ENCODE measurements around the gene FGD2. TPM values are rescaled to one million over a fixed set of nuclear protein-coding genes. Genes with fewer than 3 reads are reported as not detected.

The FGD2 gene
- total and polyA plus RNA-seq, 5 donors from 2014 or later: 0.21 to 1.9 (median 0.60) TPM; not detected in 1

DNA sequence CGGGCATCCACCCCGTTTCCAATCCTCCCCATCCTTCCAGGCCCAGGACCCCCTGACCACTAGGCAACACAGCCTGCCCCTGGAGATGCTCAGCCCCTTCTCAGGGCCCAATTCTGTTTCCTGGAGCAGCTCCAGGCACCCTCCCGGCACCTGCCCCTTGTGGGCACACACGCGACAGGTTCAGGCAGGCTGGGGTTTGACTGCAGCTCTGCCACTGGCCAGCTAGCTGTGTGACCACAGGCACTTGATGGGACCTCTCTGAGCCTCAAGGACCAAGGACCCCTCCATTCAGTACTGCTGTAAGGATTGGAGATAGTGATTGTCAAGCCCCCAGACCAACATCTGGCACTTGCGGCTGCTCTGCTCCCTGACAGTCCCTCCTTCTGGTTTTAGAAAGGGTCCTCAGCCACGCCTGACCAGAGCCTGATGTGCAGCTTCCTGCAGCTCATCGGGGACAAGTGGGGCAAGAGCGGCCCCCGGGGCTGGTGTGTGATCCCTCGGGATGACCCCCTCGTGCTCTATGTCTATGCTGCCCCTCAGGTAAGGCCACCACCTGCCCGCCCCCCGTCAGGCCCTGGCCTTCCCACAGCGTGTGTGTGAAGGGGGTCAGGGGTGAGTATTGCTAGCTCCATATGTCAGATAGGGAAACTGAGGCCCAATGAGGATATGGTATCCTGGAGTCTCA is 21.7 kb downstream of the FGD2 start:
- no peak for ATAC-seq (ENCODE audit: low read depth in 2 of 2)
- no peaks in the 10 kb centered on the region for H3K36me3 ChIP-seq (ENCODE audit: control insufficient read depth, insufficient read depth, low read length)
- H3K4me3 Mint-ChIP-seq: no peak overlapping the region
- H3K27ac ChIP-seq (ENCODE audit: insufficient read depth, low read length, poor library complexity, severe bottlenecking): no peak overlapping the region
- H3K4me1 Mint-ChIP-seq: peaks cover 0 to 49% (median 31%) of the 10 kb centered on the region in 4 donors
- H3K9me3 Mint-ChIP-seq: peaks cover 0 to 3% (median 0%) of the 10 kb centered on the region in 7 donors
- no peaks in the 10 kb centered on the region for H3K27me3 ChIP-seq (ENCODE audit: control insufficient read depth, insufficient read depth, low read length)
- peak overlapping the region in 1 of 3 donors; percentile 67 for H3K27ac Mint-ChIP-seq
- peaks cover 15% of the 10 kb centered on the region for H3K4me1 ChIP-seq (ENCODE audit: control insufficient read depth, insufficient read depth, low read length, poor library complexity, severe bottlenecking)
- no peak for DNase-seq
- no peak overlapping the region for H3K4me3 ChIP-seq (ENCODE audit: low read depth, low read length)
- H3K27me3 Mint-ChIP-seq: no peaks in the 10 kb centered on the region
- no peaks in the 10 kb centered on the region for H3K9me3 ChIP-seq (ENCODE audit: control insufficient read depth in 2 of 2, low read length in 2 of 2)
- H3K36me3 Mint-ChIP-seq: no peaks in the 10 kb centered on the region

GRCh38 chr6:37027811-37028469 is 22.5 kb downstream of the FGD2 start:
- H3K27ac ChIP-seq (ENCODE audit: insufficient read depth, low read length, poor library complexity, severe bottlenecking): no peak overlapping the region

GRCh38 chr6:37029249-37029971 is 24.0 kb downstream of the FGD2 start:
- Mint-ChIP-seq H3K27me3 (no peaks in the 10 kb centered on the region), H3K27ac (peak overlapping the region in 1 of 3 donors; percentile 85), H3K36me3 (peaks cover 4% of the 10 kb centered on the region), H3K9me3 (peaks cover 0 to 3% (median 0%) of the 10 kb centered on the region in 7 donors), H3K4me3 (no peak overlapping the region), H3K4me1 (peaks cover 0 to 47% (median 21%) of the 10 kb centered on the region in 4 donors)
- peak; percentile 13 to 59 (median 21) for DNase-seq
- no peak overlapping the region for H3K27ac ChIP-seq (ENCODE audit: insufficient read depth, low read length, poor library complexity, severe bottlenecking)
- peak; percentile 53 to 62 for ATAC-seq (ENCODE audit: low read depth in 2 of 2)
- no peaks in the 10 kb centered on the region for H3K27me3 ChIP-seq (ENCODE audit: control insufficient read depth, insufficient read depth, low read length)
- H3K36me3 ChIP-seq (ENCODE audit: control insufficient read depth, insufficient read depth, low read length): no peaks in the 10 kb centered on the region
- H3K4me3 ChIP-seq (ENCODE audit: low read depth, low read length): no peak overlapping the region
- H3K4me1 ChIP-seq (ENCODE audit: control insufficient read depth, insufficient read depth, low read length, poor library complexity, severe bottlenecking): peaks cover 9% of the 10 kb centered on the region
- no peaks in the 10 kb centered on the region for H3K9me3 ChIP-seq (ENCODE audit: control insufficient read depth in 2 of 2, low read length in 2 of 2)

More at GRCh38 chr6:37027811-37028469, 22.5 kb downstream of the FGD2 start:
- Mint-ChIP-seq H3K4me1 (peaks cover 0 to 49% (median 26%) of the 10 kb centered on the region in 4 donors), H3K27ac (peak overlapping the region in 1 of 3 donors; percentile 56), H3K27me3 (no peaks in the 10 kb centered on the region), H3K4me3 (no peak overlapping the region), H3K9me3 (peaks cover 0 to 3% (median 0%) of the 10 kb centered on the region in 7 donors), H3K36me3 (no peaks in the 10 kb centered on the region)
- no peaks in the 10 kb centered on the region for H3K36me3 ChIP-seq (ENCODE audit: control insufficient read depth, insufficient read depth, low read length)
- DNase-seq: no peak
- no peaks in the 10 kb centered on the region for H3K9me3 ChIP-seq (ENCODE audit: control insufficient read depth in 2 of 2, low read length in 2 of 2)
- no peak for ATAC-seq (ENCODE audit: low read depth in 2 of 2)
- no peaks in the 10 kb centered on the region for H3K27me3 ChIP-seq (ENCODE audit: control insufficient read depth, insufficient read depth, low read length)
- no peak overlapping the region for H3K4me3 ChIP-seq (ENCODE audit: low read depth, low read length)
- H3K4me1 ChIP-seq (ENCODE audit: control insufficient read depth, insufficient read depth, low read length, poor library complexity, severe bottlenecking): peaks cover 9% of the 10 kb centered on the region

- no peaks in the 10 kb centered on the region for H3K9me3 ChIP-seq (ENCODE audit: control insufficient read depth in 2 of 2, low read length in 2 of 2)
- H3K4me1 ChIP-seq (ENCODE audit: control insufficient read depth, insufficient read depth, low read length, poor library complexity, severe bottlenecking): peaks cover 9% of the 10 kb centered on the region
- H3K27me3 Mint-ChIP-seq: no peaks in the 10 kb centered on the region
- H3K9me3 Mint-ChIP-seq: peaks cover 0 to 3% (median 0%) of the 10 kb centered on the region in 7 donors
- DNase-seq (no peak), ATAC-seq (ENCODE audit: low read depth in 2 of 2) (no peak)
- no peak overlapping the region for H3K4me3 Mint-ChIP-seq
- H3K4me3 ChIP-seq (ENCODE audit: low read depth, low read length): no peak overlapping the region
- peaks cover 0 to 40% (median 18%) of the 10 kb centered on the region in 4 donors for H3K4me1 Mint-ChIP-seq
- H3K27ac ChIP-seq (ENCODE audit: insufficient read depth, low read length, poor library complexity, severe bottlenecking): no peak overlapping the region
- H3K27me3 ChIP-seq (ENCODE audit: control insufficient read depth, insufficient read depth, low read length): no peaks in the 10 kb centered on the region
- peak overlapping the region in 1 of 3 donors; percentile 85 for H3K27ac Mint-ChIP-seq
- H3K36me3 Mint-ChIP-seq: peaks cover 4% of the 10 kb centered on the region
- no peaks in the 10 kb centered on the region for H3K36me3 ChIP-seq (ENCODE audit: control insufficient read depth, insufficient read depth, low read length)
Observed at GRCh38 chr6:37030599-37030998, 25.1 kb downstream of the FGD2 start.

DNA sequence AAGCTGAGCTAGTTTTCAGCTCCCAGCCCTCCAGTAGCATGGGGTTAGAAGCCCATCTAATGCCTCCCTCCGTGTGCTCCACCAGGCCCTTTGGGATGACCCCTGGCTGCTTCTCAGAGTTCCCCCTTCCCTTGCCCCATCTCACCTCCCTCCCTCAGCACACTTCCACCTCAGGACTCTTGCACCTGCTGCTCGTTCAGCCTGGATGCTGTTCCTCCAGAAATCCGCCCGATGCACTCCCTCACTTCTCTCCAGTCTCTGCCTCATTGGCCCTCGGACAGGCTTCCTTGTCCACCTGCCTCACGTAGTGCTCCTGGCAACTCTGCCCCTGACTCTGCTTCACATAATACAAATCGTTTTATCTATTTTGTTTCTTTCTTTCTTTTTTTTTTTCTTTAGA is 26.8 kb downstream of the FGD2 start:
- Mint-ChIP-seq H3K27ac (peak overlapping the region in 2 of 3 donors; percentile 36 to 42), H3K36me3 (peaks cover 4% of the 10 kb centered on the region), H3K27me3 (no peaks in the 10 kb centered on the region), H3K9me3 (peaks cover 0 to 3% (median 0%) of the 10 kb centered on the region in 7 donors), H3K4me3 (no peak overlapping the region), H3K4me1 (peaks cover 0 to 40% (median 16%) of the 10 kb centered on the region in 4 donors)
- DNase-seq (no peak), ATAC-seq (ENCODE audit: low read depth in 2 of 2) (no peak)
- H3K4me3 ChIP-seq (ENCODE audit: low read depth, low read length): no peak overlapping the region
- H3K27ac ChIP-seq (ENCODE audit: insufficient read depth, low read length, poor library complexity, severe bottlenecking): no peak overlapping the region
- peaks cover 9% of the 10 kb centered on the region for H3K4me1 ChIP-seq (ENCODE audit: control insufficient read depth, insufficient read depth, low read length, poor library complexity, severe bottlenecking)
- no peaks in the 10 kb centered on the region for H3K9me3 ChIP-seq (ENCODE audit: control insufficient read depth in 2 of 2, low read length in 2 of 2)
- H3K27me3 ChIP-seq (ENCODE audit: control insufficient read depth, insufficient read depth, low read length): no peaks in the 10 kb centered on the region
- H3K36me3 ChIP-seq (ENCODE audit: control insufficient read depth, insufficient read depth, low read length): no peaks in the 10 kb centered on the region

DNA sequence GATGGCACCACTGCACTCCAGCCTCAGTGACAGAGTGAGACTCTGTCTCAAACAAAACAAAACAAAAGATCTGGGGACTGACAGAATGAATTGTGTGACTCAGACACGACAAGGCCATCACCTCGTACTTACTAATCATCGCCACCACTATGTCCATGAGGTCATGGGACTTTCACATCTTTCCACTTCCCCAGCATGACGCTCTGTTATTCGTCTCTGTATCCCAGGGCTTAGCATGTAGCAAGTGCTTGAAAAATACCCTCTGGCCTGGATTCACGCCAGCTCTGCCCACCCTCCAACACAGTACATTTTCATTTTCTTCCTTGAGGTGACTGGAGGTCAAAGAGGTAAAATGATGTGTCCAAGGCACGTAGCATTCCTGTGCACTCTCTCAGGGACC is 27.8 kb downstream of the FGD2 start:
- no peaks in the 10 kb centered on the region for H3K27me3 ChIP-seq (ENCODE audit: control insufficient read depth, insufficient read depth, low read length)
- no peak overlapping the region for H3K4me3 ChIP-seq (ENCODE audit: low read depth, low read length)
- H3K4me3 Mint-ChIP-seq: no peak overlapping the region
- H3K36me3 Mint-ChIP-seq: peaks cover 4% of the 10 kb centered on the region
- H3K27me3 Mint-ChIP-seq: no peaks in the 10 kb centered on the region
- H3K9me3 ChIP-seq (ENCODE audit: control insufficient read depth in 2 of 2, low read length in 2 of 2): no peaks in the 10 kb centered on the region
- H3K27ac Mint-ChIP-seq: peak overlapping the region in 2 of 3 donors; percentile 32 to 89
- H3K9me3 Mint-ChIP-seq: peaks cover 0 to 3% (median 0%) of the 10 kb centered on the region in 7 donors
- ATAC-seq (ENCODE audit: low read depth in 2 of 2): peak; percentile 50 to 65
- H3K4me1 ChIP-seq (ENCODE audit: control insufficient read depth, insufficient read depth, low read length, poor library complexity, severe bottlenecking): peaks cover 9% of the 10 kb centered on the region
- peaks cover 2 to 40% (median 16%) of the 10 kb centered on the region in 4 donors for H3K4me1 Mint-ChIP-seq
- DNase-seq: peak in 1 of 3 donors; percentile 52
- no peak overlapping the region for H3K27ac ChIP-seq (ENCODE audit: insufficient read depth, low read length, poor library complexity, severe bottlenecking)
- H3K36me3 ChIP-seq (ENCODE audit: control insufficient read depth, insufficient read depth, low read length): no peaks in the 10 kb centered on the region

DNA sequence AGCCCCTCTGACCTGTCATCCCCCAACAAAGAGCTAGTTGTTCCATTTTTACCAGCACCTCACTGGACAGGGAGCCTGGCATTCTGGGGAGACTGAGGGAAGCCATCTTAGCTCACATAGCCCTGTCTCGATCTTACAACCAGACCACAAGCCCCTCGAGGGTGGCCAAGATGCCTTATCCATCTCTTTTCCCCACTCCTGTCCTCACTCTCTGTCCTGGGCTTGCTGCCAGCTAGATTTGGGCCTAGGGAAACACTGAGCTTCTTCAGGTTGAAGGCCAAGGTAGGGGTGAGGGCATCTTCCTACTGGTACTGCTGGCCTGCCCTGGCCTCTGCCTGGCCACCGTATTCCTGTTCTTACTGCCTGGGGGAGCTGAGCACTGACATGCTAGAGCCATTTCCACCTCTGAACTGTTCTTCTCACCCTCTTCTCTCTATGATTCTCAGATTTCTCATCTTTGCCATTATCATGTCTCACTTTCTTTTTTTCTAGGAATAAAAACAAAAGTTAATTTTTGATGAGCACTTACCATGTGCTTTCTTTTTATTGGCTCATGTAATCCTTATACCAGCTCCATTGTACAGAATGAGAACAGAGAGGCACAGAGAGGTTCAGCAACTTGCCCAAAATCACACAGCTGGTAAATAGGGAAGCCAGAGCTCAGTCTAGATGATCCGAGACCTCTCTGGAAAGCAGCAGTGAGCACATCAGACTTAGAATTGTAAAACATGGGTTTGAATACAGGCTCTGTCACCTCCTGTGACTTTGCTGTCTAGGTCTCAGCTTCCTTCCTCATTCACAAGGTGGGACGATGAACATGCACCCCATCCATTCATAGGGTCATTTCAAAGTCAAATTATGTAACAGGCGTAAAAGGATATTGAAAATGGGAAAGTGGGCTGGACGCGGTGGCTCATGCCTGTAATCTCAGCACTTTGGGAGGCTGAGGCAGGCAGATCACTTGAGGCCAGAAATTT is 28.7 kb downstream of the FGD2 start:
- Mint-ChIP-seq H3K9me3 (peaks cover 0 to 3% (median 0%) of the 10 kb centered on the region in 7 donors), H3K4me1 (peaks cover 6 to 35% (median 17%) of the 10 kb centered on the region in 4 donors), H3K4me3 (no peak overlapping the region), H3K36me3 (peaks cover 4% of the 10 kb centered on the region), H3K27ac (peak overlapping the region; percentile 32 to 89 (median 77)), H3K27me3 (no peaks in the 10 kb centered on the region)
- no peak overlapping the region for H3K4me3 ChIP-seq (ENCODE audit: low read depth, low read length)
- H3K9me3 ChIP-seq (ENCODE audit: control insufficient read depth in 2 of 2, low read length in 2 of 2): no peaks in the 10 kb centered on the region
- no peaks in the 10 kb centered on the region for H3K27me3 ChIP-seq (ENCODE audit: control insufficient read depth, insufficient read depth, low read length)
- H3K4me1 ChIP-seq (ENCODE audit: control insufficient read depth, insufficient read depth, low read length, poor library complexity, severe bottlenecking): peaks cover 6% of the 10 kb centered on the region
- DNase-seq: no peak
- ATAC-seq (ENCODE audit: low read depth in 2 of 2): no peak
- no peak overlapping the region for H3K27ac ChIP-seq (ENCODE audit: insufficient read depth, low read length, poor library complexity, severe bottlenecking)
- no peaks in the 10 kb centered on the region for H3K36me3 ChIP-seq (ENCODE audit: control insufficient read depth, insufficient read depth, low read length)

All from CD4-positive, CD25-positive, alpha-beta regulatory T cell (primary cell).